ENCODE results near the gene ZNF22.

- TF ChIP-seq POLR2A (IDR thresholded peaks at IDR 0.05; ENCODE audit: low read depth, low read length) (no peak), POLR2AphosphoS5 (IDR thresholded peaks at IDR 0.05; ENCODE audit: low read depth, low read length) (no peak)
Observed at GRCh38 chr10:45050551-45051235, 50.0 kb downstream of the ZNF22 start.

Data from GM12892 (cell line).